Measurements from ENCODE around the gene MTNR1A.

The MTNR1A gene

DNA sequence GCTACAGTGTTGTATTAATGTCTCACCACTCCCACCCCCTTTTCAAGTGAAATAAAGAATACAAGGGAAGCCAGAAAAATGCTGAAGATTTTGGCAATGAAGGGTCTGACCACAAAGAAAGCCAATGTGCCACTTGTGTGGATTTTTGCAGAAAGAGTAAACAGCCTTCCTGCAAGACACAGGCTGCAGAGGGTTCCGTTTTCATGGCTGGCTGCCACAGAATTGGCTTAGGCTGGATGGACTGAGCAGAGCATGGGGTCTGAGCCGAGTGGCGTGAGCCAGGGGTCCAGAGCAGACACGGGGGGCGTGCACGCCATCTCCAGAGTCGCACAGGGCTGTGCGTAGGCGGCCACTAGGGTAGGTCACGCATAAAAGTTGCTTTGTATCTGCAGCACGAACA is 69.2 kb downstream of the MTNR1A start:
- no peak for DNase-seq (ENCODE audit: low spot score)

DNA sequence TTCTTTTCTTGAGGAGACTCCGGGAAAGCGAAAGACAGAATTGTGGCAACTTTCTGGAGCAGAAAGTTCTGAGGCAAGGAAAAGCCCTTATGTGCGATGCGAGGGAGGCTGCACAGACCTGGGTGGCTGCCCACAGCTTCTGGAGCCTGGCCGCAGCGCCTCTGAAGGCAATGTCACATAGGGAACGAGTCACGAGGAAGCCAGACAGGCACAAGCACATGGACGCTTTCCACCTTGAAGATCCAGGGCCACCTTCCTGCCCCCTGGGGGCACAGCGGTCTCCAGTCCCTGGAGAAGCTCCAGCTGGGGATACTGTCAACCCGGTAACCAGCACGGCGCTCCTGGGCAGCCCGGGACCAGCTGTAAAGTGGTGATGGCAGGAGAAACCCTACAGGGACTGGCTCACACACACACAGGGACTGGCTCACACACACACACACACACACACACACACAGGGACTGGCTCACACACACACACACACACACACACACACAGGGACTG is 69.8 kb downstream of the MTNR1A start:
- no peak for DNase-seq (ENCODE audit: low spot score)

- no peak for DNase-seq (ENCODE audit: low spot score)
Observed at GRCh38 chr4:186485150-186485549, 70.2 kb downstream of the MTNR1A start.

DNA sequence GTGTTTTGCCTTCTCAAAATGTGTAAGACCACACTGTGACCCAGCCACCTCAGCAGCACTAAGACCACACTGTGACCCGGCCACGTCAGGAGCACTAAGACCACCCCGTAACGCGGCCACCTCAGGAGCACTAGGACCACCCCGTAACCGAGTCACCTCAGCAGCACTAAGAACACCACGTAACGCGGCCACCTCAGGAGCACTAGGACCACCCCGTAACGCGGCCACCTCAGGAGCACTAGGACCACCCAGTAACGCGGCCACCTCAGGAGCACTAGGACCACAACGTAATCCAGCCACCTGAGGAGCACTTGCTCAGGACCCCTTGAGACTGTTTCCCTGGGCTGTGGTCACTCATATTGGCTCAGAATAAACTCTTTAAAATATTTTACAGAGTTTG is 71.7 kb downstream of the MTNR1A start:
- DNase-seq (ENCODE audit: low spot score), result no peak
